ENCODE measurements around the gene MARK2. TPM values are rescaled to one million over a fixed set of nuclear protein-coding genes. Genes with fewer than 3 reads are reported as not detected.

Gene MARK2
- total and polyA plus RNA-seq, 10 of the 15 experiments (the other 5 are each of a cell fraction or from before 2014, with no cell fraction given): 0.19 to 29.5 (median 13.2) TPM

- no peak for TF ChIP-seq MEF2B (IDR thresholded peaks at IDR 0.05; ENCODE audit: partially characterized antibody, poor library complexity, severe bottlenecking)
- no peak for TF ChIP-seq EZH2 (IDR thresholded peaks at IDR 0.05; ENCODE audit: borderline replicate concordance, control insufficient read depth, low read depth, low read length)
- peak in 2 of 3 experiments; percentile 4 to 19; a peak in 2 of 6 replicates for TF ChIP-seq CTCF (IDR thresholded peaks at IDR 0.05 in 2 of 3, conservative IDR thresholded peaks at IDR 0.05 in 1 of 3; ENCODE audit: control insufficient read depth in 2 of 3, extremely low read depth in 1 of 3, insufficient read depth in 1 of 3, low read depth in 3 of 3, low read length in 3 of 3)
- TF ChIP-seq SMC3 (IDR thresholded peaks at IDR 0.05; ENCODE audit: borderline replicate concordance, low read length): peak; percentile 28; the same call in 1 of the 2 replicates
- peak; percentile 31 for TF ChIP-seq RAD21 (IDR thresholded peaks at IDR 0.05; ENCODE audit: insufficient read depth, low read depth, low read length)
- no peak for TF ChIP-seq MYB (IDR thresholded peaks at IDR 0.05; ENCODE audit: borderline replicate concordance, low read depth, low read length)
- TF ChIP-seq HCFC1 (IDR thresholded peaks at IDR 0.05; ENCODE audit: low read length): no peak
- TF ChIP-seq MAX (IDR thresholded peaks at IDR 0.05; ENCODE audit: low read depth, low read length): no peak
- TF ChIP-seq BCLAF1 (IDR thresholded peaks at IDR 0.05): no peak
These were observed 62.8 kb downstream of the MARK2 start (continued) for GRCh38 chr11:63901660-63902059.

Measured in GM12878 (cell line).